Left renal pelvis (tissue), 4 donors: ENCODE data around the gene BAG5. TPM values are rescaled to one million over a fixed set of nuclear protein-coding genes. Genes with fewer than 3 reads are reported as not detected.
"Not testable (repeated sequence)": the region's sequence is repeated elsewhere in the genome, so short reads cannot be mapped to it uniquely, and the experiment has no call there.

Experiments
- DNase-seq, 4 donors: peaks; one replicate each; pipeline ENCODE4 v3.0.0-alpha.2; 2013; ENCODE audit warnings: low read depth in 4 of 4, low spot score in 3 of 4
- polyA plus RNA-seq, 4 donors: library from polyadenylated mRNA; unstranded; fragments of 120-200 nt; gene quantifications; one replicate each; pipeline ENCODE4 v1.2.1, GENCODE V29; 2013; ENCODE audit not compliant: insufficient read length in 4 of 4

Gene BAG5, protein sequence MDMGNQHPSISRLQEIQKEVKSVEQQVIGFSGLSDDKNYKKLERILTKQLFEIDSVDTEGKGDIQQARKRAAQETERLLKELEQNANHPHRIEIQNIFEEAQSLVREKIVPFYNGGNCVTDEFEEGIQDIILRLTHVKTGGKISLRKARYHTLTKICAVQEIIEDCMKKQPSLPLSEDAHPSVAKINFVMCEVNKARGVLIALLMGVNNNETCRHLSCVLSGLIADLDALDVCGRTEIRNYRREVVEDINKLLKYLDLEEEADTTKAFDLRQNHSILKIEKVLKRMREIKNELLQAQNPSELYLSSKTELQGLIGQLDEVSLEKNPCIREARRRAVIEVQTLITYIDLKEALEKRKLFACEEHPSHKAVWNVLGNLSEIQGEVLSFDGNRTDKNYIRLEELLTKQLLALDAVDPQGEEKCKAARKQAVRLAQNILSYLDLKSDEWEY
- 10 to 100 TPM; 22.7 to 34.6 (median 31.5) TPM for polyA plus RNA-seq

DNA sequence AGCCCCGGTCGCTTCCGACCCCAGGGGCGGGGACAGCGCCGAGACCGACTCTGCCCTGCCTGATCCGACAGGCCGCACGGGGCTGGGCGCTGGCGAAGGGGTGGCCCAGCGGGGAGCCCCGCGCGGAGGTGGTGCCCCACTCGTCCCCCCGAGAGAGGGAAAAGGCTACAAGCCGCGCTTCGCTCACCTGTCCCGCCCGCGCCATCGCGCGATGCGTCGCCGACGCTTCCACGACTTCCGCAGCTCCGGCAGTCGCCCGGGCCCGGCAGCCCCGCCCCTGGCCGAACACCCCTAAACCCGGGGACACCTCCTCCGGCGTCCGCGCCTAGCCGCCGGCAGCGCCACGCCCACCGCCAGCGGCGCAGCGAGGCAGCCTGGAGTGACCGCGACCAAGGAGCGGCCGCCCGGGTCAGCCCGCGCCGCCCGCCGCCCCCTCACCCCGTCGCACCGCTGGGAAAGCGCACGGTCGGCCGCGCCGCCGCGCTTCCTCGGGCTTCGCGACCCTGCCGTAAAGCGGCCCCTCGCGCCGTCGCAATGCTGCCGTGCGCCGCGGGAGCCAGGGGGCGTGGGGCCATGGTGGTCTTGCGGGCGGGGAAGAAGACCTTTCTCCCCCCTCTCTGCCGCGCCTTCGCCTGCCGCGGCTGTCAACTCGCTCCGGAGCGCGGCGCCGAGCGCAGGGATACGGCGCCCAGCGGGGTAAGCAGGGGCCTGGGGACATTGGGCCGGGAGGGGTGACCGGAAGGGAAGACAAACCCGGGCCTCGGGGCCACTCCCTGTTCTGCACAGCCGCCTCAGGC lies at the start of gene BAG5, which contains the start of gene COA8:
BAG5 (minus strand) TSS at position 229 of the 797 bp plus-strand sequence. CDS start 1,493 bp downstream, outside the sequence.
COA8 (plus strand) TSS at position 532 of the 797 bp plus-strand sequence; CDS start at position 574, 42 bp downstream.
- DNase-seq: peak in 2 of 4 donors; percentile 54 to 75

DNA sequence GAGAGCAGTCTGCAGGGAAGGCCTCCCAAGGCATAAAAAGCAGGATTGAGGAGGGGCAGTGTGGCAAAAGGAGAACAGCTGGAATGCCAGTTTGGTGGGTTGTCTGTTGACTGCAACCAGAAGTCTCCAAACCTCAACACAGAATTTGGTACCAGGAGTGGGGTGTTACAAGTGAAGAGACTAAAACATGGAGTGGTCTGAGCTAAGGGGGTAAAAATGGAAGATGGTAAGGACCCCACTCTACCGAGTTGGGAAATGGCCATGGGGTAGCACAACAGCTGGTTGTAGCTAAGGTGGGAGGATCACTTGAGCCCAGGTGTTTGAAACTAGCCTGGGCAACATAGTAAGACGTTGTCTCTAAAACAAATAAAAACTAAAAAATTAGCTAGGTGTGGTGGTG lies 48.8 kb upstream of the BAG5 start:
- no peak for DNase-seq

DNA sequence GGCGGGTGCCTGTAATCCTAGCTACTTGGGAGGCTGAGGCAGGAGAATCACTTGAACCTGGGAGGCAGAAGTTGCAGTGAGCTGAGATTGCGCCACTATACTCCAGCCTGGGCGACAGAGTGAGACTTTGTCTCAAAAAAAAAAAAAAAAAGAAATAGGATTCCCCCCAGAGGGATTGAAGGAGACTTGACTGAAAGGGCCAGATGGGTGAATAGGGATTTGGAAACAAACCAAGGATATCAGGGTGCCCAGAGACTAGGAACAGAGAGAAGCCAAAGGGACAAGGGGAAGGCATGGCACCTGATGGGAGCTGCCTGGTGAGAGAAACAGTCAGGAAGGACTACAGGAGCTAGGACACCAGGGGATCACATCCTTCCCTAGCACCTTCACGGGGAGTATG lies 46.6 kb upstream of the BAG5 start:
- DNase-seq: not testable (repeated sequence)

- no peak for DNase-seq
Observed at GRCh38 chr14:103607822-103608221, 45.4 kb upstream of the BAG5 start.

- peak; percentile 85 to 87 (median 86) for DNase-seq
Observed at GRCh38 chr14:103606963-103607668, 44.7 kb upstream of the BAG5 start.

DNA sequence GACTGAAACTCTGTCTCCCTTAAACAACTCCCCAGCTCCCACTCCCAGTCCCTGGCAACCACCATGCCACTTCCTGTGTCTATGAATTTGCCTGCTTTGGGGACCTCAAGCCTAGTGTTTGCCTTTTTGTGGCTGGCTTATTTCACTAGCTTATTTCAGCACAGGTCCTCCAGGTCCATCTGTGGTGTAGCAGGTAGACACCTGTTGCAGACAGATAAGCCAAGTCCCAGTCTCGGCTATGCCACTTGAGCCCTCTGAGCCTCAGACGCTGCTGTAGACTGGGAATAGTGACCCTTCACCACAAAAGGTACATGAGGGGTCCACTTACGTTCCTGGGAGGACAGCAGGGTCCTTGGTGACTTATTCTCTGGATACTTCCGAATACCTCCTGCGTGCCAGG lies 42.2 kb upstream of the BAG5 start:
- DNase-seq: no peak

- no peak for DNase-seq
Observed at GRCh38 chr14:103600503-103600902, 38.0 kb upstream of the BAG5 start.

DNA sequence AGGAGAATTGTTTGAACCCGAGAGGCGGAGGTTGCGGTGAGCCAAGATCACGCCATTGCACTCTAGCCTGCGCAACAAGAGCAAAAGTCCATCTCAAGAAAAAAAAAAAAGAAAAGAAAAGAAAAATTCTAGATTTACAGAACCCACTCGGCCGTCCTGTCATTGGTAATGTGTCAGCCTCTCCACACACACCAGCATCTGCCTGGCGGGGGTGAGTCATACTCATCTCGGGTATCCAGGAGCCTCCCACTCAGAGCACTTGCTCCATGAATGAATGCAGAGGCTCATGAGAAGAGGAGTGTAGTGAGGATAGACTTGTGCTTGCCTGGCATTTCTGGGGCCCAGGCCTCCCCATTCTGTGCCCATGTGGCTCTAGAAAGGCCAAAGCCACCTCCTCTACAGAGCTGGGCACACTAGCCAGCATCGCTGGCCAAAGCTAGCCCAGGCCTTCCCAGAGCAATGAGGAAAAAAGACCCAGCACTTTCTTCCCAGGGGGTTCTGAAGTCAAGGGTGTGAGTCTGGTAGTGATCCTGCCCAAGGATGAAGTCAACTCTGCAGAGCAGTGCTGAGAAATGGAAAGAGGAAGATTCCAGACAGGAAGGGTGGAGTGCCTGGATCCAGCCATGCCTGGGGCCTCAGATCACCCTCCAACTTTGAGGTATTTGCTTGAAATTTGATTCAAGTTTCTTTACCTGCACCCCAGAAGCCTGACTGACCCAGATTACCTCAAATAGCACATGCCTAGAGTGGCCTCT lies 35.3 kb upstream of the BAG5 start:
- no peak for DNase-seq

DNA sequence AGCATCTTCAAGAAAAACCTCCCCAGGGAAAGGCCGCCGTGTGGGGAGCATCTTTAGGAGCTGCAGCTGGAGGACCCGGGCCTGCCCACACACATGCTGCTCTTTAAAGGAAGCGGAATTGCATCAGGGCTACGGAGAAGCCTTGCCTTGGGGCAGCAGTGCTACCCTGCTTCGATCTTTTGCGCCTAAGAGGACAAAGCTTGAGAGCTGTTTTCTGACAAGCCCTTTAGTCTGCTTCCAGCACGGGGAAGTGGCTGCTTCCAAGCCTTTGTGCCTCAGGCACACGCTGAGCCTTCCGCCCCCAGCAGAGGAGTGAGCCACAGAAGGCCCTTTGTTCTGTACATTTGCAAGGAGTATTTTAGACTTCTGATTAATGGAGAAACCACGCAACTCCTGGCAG lies 31.8 kb upstream of the BAG5 start:
- no peak for DNase-seq

- DNase-seq: no peak
Observed at GRCh38 chr14:103593577-103593976, 31.1 kb upstream of the BAG5 start.

GRCh38 chr14:103584326-103584915 lies 22.0 kb upstream of the BAG5 start:
- DNase-seq: no peak

GRCh38 chr14:103581954-103582703 lies 19.7 kb upstream of the BAG5 start:
- no peak for DNase-seq

DNA sequence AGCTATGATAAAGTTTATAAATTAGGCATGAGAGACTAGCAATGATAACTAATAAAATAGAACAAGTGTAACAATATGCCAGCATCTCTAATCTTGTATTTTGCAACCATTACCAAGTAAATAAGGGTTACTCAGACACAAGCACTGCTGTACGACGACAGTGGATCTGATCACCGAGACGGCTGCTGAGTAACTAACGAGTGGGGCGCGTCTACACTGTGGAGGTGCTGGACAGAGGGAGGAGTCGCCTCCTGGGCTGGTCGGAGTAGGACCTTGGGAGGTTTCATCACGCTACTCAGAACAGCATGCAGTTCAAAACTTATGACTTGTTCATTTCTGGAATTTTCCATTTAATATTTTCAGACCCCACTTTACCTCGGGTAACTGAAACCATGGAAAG lies 18.7 kb upstream of the BAG5 start:
- no peak for DNase-seq

DNA sequence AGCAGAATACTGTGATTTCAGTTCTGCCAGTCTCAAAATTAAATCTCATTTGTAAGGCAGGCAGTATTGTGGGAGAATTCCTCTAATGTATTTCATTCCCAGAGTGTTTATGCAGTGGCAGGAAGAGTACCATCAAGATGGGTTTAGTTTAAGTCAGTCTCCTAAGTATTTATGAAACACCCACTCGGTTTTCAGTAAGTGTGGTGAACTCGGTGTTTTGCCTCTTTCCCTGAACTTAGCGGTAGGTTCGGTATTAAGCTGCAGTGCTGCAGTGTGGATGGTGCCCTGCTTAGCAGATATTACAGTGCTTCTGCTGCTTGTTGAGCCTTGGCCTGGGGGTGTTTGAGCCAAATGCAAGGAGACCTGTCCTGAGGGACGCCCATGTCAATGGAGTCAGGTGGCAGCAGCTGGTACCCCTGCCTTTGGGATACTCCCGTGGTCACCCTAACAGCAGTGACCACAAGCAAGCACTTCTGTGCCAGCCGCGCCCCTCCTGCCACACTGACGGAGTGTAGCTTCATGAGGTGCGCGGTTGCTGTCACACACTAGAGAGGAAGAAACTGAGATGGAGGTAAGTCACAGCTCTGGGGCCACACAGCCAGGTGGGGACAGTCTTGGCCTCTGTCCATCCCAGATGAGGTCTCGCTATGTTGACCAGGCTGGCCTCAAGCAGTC lies 16.1 kb upstream of the BAG5 start:
- no peak for DNase-seq

GRCh38 chr14:103576371-103577024 lies 14.0 kb upstream of the BAG5 start:
- peak; percentile 64 to 85 (median 76) for DNase-seq

DNA sequence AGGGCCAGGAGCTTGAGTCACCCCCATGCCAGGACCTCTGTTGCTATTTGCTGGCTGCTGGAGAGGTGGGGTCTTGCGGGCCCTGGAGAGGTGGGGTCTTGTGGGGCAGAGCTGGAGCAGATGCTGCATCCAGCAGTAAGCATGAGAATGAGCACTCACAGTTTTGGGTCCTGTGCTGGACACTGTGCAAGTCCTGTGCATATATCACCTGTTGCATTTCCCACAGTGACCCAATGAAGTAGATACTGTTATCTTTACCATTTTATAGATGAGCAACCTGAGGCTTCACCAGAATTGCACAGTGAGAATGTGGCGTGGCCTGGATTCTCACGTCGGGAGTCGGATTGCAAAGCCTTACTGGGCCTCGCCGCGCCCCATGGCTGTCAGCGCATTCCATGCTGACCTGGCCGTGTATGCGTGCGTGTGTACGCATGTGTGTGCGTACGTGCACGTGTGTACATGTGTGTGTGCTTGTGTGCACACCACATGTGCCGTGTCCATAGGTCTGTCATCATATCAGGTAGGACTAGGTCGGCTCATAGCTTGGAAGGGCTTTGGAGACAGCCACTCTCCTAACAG lies 12.3 kb upstream of the BAG5 start:
- no peak for DNase-seq

GRCh38 chr14:103574104-103574503 lies 11.6 kb upstream of the BAG5 start:
- no peak for DNase-seq

DNA sequence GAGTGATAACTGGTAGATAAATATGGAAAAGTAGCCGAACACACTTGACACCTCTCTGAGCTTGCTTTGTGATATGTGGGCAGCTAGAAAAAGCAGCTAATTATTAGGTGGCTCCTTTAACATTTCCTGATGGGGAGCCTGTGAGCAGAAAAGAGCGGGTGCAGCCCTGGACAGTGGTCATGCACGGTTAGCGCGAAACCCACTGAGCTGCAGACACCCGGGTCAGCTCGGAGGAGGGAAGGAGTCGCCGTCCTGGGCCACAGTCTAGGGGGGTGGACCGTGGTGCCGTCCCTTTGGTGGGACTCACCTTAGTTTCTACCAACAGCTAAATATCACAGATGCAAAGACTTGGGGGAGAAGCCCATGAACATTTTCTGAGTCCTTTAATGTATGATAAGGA lies 7.0 kb upstream of the BAG5 start:
- DNase-seq: no peak
